Thyroid gland (tissue), 4 donors: ENCODE data around the gene FHOD3. TPM values are rescaled to one million over a fixed set of nuclear protein-coding genes. Genes with fewer than 3 reads are reported as not detected.

ENCODE experiments used
- DNase-seq, 2 donors: peaks; one replicate each; pipeline ENCODE4 v3.0.0-alpha.2; 2019
- H3K27ac ChIP-seq, 3 donors: fragments of 200-600 bp; sonication (generic); 1 replicate in 2 of 3; 2 replicates in 1 of 3; pipeline ENCODE4 v1.5.1; 2016 to 2019; ENCODE audit warnings: mild to moderate bottlenecking in 1 of 3, moderate library complexity in 1 of 3
- H3K27me3 ChIP-seq: fragments of 200-600 bp; sonication (generic); one replicate; pipeline ENCODE4 v1.5.1; 2019
- H3K36me3 ChIP-seq, 2 donors: fragments of 200-600 bp; sonication (generic); one replicate each; pipeline ENCODE4 v1.5.1; 2016 to 2019
- H3K4me1 ChIP-seq, 2 donors: fragments of 200-600 bp; sonication (generic); one replicate each; pipeline ENCODE4 v1.5.1; 2017 to 2019
- H3K4me3 ChIP-seq, 3 donors: fragments of 200-600 bp; sonication (generic); replicated peaks in 1 of 3; 1 replicate in 2 of 3; 2 replicates in 1 of 3; pipeline ENCODE4 v1.5.1; 2016; ENCODE audit warnings: mild to moderate bottlenecking in 1 of 3
- H3K9me3 ChIP-seq: fragments of 200-600 bp; sonication (generic); one replicate; pipeline ENCODE4 v1.5.1; 2017
- CTCF ChIP-seq, 6 experiments: fragments of 200-600 bp in 3 of 6; fragments of 450-650 bp in 3 of 6; sonication (generic) in 3 of 6; IDR thresholded peaks; one replicate each; pipeline ENCODE4 v1.5.1; 2016 to 2019; ENCODE audit warnings: antibody characterized with exemption in 6 of 6, mild to moderate bottlenecking in 2 of 6, inconsistent platforms in 1 of 6, moderate library complexity in 1 of 6
- POLR2A ChIP-seq, 2 donors: fragments of 450-650 bp; IDR thresholded peaks; one replicate each; pipeline ENCODE4 v1.6.1; 2017; ENCODE audit warnings: antibody characterized with exemption in 2 of 2, mild to moderate bottlenecking in 2 of 2, moderate library complexity in 1 of 2
- WGBS, 2 donors: methylation state at CpG; one replicate each; pipeline ENCODE4 v1.1.5; 2017; 5-methylcytosine and 5-hydroxymethylcytosine counted together
- intact Hi-C: fragments of 100-400 bp; cut with DNase I; formaldehyde crosslinking; loops from one replicate; pipeline ENCODE4 v1.15.1; 2023
- total RNA-seq, 4 donors: library from RNA; depleted of rRNA; stranded (reverse); fragments of >200 nt; gene quantifications; one replicate each; pipeline ENCODE4 v1.2.3, GENCODE V29; 2016

Gene FHOD3
- total RNA-seq, 4 donors from 2014 or later = 1.6 to 6.9 (median 4.8) TPM

- H3K9me3 ChIP-seq = no peaks in the 10 kb centered on the region
- H3K27me3 ChIP-seq = no peaks in the 10 kb centered on the region
- no peak overlapping the region for H3K27ac ChIP-seq
- DNase-seq = no peak
- intact Hi-C loops = no loop called here
- TF ChIP-seq CTCF (IDR thresholded peaks at IDR 0.05) = no peak
- TF ChIP-seq POLR2A (IDR thresholded peaks at IDR 0.05) = no peak
- H3K36me3 ChIP-seq = no peaks in the 10 kb centered on the region
- H3K4me1 ChIP-seq = no peaks in the 10 kb centered on the region
- 59 to 64% methylated on average over 3 of the region's 3 CpGs for WGBS, 2 donors
- H3K4me3 ChIP-seq = no peak overlapping the region
Observed at GRCh38 chr18:36770315-36770946, 472.9 kb downstream of the FHOD3 start.

- Histone ChIP-seq H3K9me3 (no peaks in the 10 kb centered on the region), H3K4me3 (no peak overlapping the region), H3K36me3 (no peaks in the 10 kb centered on the region), H3K27ac (no peak overlapping the region), H3K27me3 (no peaks in the 10 kb centered on the region), H3K4me1 (no peaks in the 10 kb centered on the region)
- intact Hi-C loops = no loop called here
- TF ChIP-seq CTCF (IDR thresholded peaks at IDR 0.05) (no peak), POLR2A (IDR thresholded peaks at IDR 0.05) (no peak)
- 78 to 86% methylated on average over 4 of the region's 4 CpGs for WGBS, 2 donors
- no peak for DNase-seq
Observed at GRCh38 chr18:36771245-36771644, 473.7 kb downstream of the FHOD3 start.

GRCh38 chr18:36772241-36772723 is 474.8 kb downstream of the FHOD3 start:
- TF ChIP-seq CTCF (IDR thresholded peaks at IDR 0.05) (no peak), POLR2A (IDR thresholded peaks at IDR 0.05) (no peak)
- Histone ChIP-seq H3K4me3 (no peak overlapping the region), H3K4me1 (no peaks in the 10 kb centered on the region), H3K27me3 (no peaks in the 10 kb centered on the region), H3K36me3 (no peaks in the 10 kb centered on the region), H3K27ac (no peak overlapping the region), H3K9me3 (no peaks in the 10 kb centered on the region)
- intact Hi-C loops = no loop called here
- WGBS, 2 donors = 71 to 92% methylated on average over 4 of the region's 4 CpGs
- DNase-seq = no peak

- intact Hi-C loops = no loop called here
- DNase-seq = no peak
- 91 to 92% methylated on average over 4 of the region's 4 CpGs for WGBS, 2 donors
Observed at GRCh38 chr18:36775396-36775795, 477.9 kb downstream of the FHOD3 start.

More at GRCh38 chr18:36775396-36775795, 477.9 kb downstream of the FHOD3 start:
- H3K4me3 ChIP-seq = no peak overlapping the region
- no peaks in the 10 kb centered on the region for H3K27me3 ChIP-seq
- H3K36me3 ChIP-seq = no peaks in the 10 kb centered on the region
- no peaks in the 10 kb centered on the region for H3K4me1 ChIP-seq
- TF ChIP-seq POLR2A (IDR thresholded peaks at IDR 0.05) (no peak), CTCF (IDR thresholded peaks at IDR 0.05) (no peak)
- H3K9me3 ChIP-seq = no peaks in the 10 kb centered on the region
- H3K27ac ChIP-seq = no peak overlapping the region
